DMS 273 (cell line): ENCODE data around the gene SLC25A22.

Source experiments
- DNase-seq: peaks from one replicate; lab custom pipeline; 2025; ENCODE audit not compliant: unreplicated experiment; lab: John Stamatoyannopoulos, UW

SLC25A22 gene

DNA sequence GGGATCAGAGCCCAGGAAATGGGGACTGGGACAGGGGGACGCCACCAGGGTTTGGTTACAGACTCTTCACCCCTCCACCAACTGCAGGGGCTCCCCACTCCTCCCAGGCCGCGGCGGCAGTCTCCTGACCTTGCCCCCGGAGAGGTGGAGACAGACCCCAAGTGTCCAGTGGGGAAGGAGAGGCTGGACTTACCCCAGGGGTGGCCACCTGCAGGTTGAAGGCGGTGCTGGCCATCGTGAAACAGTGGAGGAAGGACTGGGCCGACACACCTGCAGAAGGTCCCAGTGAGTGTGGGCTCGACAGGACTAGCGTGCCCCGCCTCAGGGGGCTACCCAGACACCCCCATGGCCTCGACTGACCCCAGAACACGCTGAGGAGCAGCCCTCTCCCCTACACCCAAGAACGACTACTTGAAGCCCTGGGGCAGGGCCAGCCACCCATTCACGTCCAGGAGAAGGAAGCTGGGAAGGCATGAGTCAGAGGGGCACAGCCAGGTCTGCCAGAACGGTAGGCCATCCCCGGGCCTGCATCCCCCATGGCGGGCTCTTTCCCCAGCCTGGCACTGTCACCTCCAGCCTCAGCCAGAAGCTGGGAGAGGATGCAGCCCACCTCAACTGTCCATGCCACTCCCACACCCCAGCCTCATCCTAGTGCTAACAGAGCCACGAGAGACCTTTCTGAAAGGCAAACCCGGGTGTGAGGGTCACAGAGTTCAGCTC lies 23.0 kb downstream of the SLC25A22 start:
- no peak for DNase-seq

DNA sequence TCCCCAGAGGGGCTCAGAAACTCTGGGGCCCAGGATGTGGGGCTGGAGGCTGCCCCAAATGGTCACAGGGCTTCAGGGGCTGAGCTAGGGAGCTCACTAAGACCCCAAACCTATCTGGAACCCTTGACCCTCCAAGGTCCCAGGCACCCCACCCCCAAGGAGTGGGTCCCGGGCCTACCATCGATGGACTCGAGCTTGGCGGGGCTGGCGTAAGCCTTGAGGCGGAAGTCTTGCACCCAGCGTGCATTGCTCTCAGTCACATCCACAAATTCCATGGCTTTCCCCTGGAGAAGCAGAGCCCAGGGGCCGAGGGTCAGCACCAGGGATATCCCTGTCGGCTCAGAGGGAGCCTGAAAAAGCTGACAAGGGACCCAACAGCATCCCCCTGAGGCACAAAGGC lies 24.3 kb downstream of the SLC25A22 start:
- DNase-seq: no peak

DNA sequence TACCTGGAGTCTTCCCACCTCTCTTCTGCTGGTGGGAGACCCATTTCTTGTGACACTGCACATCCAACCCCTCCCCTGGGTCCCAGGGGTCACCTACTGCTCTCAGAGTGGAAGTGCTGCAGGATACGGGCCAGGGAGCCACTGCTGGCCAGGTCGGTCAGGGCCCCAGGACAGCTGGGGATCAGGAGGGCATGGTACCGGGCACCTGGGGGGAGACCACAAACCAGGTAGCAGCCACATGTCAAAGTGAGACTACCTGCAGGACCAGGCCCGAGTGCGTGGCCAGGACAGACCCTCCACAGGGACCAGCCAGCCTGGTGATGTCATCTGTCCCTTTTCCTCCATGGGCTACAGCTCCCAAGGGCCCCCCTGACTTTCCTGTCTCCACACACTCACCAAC lies 24.7 kb downstream of the SLC25A22 start:
- DNase-seq: no peak

DNA sequence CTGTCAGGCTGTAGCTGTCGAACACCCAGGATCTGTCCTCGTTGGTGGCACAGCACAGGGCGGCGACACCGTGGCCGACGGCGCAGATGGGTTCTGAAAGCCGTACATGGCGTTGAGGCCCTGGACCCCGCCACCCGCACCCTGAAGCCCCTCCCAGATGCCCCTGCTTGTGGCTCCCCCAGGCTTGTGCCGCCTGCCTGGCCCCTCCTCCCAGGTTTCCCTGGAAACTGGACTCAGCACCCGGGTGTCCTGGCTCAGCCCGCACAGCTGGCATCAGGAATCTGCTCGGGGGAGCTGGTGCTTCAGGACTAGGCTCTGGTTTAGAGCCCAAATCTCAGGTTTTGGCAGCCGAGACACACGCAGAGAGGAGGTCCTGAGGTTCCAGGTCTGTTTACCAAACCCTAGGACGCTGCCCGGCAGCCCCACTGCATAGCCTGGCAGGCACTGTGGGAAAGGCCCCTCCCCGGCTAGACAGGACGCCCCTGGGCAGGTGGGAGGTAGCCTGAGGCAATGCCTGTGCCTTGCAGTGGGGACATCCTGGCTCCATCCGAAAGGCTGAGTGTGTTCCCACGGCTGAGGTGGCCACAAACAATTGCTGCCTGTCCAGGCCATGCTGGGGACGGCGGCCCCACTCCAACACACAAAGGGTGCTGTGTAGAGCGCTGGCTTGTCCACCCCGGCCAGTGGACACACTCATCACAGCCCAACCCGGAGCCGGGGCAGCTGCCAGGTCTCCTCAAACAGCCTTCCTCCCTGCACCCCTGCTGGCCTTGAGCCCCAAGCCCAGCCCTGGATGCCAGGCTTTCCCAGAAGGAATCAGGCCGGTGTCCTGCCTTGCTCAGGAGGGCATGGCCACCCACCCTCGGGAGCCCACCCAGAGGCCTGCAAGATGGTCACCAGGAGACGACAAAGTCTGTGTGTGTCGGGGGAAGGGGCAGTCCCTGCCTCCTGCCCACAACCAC lies 25.4 kb downstream of the SLC25A22 start:
- no peak for DNase-seq

DNA sequence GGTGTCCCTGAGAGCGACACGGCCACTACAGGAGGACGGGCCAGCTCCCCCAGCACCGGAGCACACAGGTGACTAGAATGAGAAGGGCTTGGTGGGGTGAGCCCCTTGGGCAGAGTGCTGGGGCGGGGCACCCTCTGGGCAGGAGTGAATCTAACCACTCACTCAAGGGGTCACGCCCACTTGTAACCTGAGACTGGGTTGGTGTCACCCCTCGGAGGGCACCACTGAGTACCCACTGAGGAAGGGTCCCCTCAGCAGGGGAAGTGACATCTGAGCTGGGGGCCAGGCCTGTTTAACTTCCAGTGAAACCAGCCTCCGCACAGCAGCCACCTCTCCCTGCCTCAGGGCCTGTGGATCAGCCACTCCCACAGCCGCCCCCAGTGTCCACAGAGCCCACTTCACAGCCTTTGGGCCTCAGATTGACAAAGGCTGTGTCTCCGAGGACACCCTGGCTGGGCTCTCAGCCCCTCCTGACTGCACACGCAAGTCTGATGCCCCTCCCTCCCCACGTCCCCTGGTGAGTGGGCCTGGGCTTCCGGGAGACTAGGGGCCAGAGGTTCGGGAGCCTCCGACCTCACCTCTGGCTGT lies 26.4 kb downstream of the SLC25A22 start:
- no peak for DNase-seq

DNA sequence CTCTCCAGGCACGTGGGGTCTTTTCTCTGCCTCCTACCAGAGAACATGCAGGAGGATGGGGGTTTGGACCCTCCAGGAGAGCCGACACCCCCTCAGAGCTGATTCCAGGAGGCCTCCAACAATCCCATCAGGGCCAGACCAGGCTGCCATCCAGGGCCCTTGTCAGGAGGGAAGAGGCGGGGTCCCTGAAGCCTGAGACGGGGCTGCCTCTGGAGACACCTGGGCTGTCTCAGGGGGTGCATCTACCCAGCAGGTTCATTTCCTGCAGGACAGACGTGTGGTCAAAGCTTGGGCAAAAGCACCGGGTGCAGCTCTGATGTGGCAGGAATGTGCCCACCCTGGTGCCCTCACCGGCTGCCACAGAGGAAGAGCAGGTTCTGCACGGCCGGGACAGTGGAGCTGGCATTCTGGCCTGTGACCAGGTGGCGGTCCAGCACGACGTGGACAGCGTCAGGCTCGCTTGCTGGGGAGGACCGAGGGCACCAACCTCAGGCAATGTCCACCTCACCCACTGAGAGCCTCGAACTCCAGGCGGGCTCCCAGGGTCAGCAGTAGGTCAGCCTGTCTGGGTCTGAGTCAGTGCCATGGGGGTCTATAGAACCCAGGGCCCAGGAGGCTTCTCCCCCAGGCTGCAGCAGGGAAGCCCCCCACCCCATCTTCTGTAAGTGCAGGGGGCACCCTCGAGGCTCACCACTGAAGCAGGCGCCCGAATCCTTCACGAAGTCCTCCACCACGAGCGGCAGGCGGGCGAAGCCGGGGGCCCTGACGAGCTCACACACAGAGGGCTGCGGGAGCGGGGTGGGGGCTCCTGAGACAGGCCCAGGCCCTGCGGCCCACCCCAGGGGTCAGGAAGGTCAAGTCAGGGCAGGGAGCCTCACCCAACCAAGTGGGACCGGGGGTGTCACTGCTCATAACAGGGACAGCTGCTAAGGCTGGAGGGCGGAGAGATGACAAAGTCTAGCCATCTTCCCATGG lies 27.2 kb downstream of the SLC25A22 start:
- no peak for DNase-seq

DNA sequence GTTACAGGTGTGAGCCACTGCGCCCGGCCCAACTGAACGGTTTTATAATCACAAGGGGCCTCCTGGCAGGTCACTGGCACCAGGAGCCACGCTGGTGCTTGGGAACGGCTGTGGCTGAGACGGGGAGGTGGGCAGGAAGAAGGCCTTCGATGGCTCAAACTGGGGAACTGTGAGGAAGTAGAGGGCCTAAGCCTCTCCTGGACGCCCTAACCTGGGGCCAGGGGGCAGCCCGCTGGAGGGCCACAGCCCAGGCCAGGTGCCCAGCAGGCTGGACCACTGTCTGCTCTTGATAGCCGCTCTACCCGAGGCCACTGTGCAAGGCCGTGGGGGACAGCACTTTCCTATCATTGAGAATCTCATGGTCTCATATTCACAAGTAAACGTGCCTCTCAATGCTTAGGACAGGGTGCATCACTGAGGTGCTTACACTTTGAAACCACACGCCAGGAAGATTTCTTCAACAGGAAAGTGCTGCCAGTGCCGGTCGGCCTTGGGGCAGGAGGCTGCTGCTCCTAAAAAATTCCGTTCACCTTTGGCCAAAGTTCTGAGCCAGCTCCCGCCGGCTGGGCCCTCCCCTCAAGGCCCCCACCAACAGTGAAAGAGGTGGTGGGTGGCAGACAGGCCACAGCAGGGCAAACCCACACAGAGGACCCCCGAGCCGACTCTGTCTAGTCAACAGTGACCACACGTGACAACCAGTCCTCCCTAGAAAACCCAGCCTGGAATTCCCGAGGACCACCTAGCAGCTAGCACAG lies 28.0 kb downstream of the SLC25A22 start:
- DNase-seq: no peak

DNA sequence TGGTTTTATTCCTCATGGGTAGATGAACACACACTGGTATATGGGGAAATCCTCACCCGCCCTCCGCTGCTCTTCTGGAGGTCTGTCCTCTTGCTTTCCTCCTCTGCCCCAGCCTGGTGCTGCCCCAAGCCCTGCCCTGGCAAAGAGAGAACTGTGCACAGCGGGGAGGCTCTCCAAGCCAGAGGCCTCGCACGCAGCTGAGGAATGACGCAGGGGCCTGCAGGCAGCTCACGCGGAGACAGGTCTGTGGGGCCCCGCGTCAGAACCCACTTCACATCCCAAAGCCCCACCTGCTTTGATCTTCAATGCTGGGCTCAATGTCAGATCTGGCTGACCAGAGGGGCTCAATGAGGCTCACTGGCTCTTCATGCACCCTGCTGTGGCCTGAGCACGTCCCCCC lies 30.8 kb downstream of the SLC25A22 start:
- no peak for DNase-seq

DNA sequence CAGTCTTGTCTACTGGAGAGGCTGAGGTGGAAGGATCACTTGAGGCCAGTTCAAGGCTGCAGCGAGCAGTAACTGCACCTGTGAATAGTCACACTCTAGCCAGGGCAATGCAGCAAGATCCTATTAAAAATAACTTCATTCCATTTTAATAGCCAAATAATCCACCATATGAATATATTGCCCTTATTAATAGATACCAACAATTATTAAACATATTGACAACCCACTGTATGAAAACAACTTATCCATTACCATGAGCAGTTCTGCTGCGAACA lies 31.2 kb downstream of the SLC25A22 start:
- no peak for DNase-seq

DNA sequence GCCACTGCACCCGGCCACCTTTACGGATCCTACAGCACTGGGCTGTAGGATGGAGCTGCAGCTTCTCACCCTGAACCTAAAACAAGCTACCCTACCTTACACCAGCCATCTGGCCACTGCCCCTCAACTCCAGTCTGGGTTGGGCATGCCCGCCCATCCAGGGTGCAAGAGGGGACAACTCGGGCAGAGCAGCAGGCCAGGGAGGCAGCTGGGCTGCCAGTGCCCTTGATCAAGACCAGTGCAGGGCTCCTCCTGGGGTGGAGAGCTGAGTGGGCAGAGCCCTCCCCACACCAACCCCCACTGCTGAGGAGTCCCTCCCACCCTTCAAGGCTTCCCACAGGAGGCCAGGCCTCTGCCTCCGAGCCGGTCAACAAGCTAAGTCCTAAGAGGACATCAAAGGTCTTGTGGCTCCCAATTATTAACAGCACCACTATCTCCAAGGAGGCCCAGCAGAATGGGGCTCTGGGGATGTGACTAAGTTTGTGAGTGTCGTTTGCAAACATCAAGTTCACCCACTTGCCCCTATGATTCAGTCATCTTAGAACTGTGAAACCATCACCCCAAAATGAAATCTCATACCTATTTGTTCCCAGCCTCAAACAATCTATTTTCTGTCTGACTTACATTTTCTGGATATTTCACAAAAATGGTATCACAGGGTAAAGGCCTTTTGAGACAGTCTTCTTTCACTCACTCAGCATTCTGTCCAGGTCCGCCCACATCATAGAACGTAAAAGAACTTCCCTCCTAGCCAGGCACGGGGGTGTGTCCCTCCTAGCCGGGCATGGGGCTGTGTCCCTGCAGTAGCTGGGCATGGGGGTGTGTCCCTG lies 31.8 kb downstream of the SLC25A22 start:
- DNase-seq: no peak

DNA sequence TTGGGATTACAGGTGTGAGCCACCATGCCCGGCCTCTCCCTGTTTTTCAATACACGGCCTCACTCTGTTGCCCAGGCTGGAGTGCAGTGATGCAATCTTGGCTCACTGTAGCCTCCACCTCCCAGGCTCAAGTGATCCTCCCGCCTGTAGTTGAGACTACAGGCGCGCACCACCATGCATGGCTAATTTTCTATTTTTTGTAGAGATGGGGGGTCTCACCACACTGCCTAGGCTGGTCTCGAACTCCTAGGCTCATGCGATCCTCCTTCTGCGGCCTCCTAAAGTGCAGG lies 32.3 kb downstream of the SLC25A22 start:
- DNase-seq: no peak

DNA sequence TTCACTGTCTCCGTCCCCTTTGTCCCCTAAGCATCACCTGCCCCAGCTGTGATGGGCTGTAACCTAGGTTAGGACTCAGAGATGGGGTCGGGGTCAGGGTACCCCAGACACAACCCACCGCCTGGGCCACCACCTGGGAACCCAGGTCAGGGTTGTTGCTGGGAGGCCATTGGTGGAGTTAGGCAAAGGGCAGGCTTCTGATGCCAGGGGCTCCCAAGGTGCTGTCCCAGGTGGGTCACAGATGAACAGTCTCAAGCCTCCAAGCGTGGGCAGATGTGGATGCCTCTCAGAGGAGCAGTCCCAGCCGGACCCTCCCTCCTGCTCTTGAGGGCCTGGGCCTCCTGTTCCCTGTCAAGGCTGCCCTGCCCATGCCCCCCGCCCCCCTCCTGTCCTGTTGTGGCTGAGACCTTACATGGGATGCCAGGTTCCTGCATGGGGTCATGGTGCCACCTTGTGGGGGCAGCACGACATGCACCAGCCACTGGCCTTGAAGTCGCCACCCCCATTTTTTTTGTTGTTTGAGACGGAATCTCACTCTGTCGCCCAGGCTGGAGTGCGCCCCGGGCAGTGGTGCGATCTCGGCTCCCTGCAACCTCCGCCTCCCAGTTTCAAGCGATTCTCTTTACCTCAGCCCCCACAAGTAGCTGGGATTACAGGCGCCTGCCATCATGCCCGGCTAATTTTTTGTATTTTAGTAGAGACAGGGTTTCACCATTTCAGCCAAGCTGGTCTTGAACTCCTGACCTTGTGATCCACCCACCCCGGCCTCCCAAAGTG lies 32.9 kb downstream of the SLC25A22 start:
- DNase-seq: peak; percentile 79

DNA sequence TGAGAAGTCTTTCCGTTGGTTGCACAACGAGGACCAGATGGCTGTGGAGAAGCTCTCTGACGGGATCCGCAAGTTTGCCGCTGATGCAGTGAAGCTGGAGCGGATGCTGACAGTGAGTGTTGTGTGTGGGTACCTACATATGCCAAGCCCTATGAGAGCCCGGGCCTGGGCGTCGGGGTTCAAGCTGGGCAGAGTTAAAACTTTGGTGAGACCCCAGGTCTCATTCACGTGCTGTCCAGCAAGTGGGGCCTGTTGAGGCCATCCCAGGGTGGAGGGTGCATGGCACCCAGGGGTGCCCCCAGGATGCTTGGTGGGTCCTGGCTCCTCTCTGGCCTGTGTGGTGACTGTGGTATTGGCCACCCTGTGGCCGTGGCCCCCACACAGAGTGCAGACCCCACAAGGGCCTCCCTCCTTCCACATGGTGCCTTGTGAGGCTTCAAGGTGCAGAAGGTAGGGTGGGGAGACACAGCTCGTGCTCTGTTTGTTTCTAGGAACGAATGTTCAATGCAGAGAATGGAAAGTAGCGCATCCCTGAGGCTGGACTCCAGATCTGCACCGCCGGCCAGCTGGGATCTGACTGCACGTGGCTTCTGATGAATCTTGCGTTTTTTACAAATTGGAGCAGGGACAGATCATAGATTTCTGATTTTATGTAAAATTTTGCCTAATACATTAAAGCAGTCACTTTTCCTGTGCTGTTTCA lies 33.6 kb downstream of the SLC25A22 start:
- peak; percentile 46 for DNase-seq

DNA sequence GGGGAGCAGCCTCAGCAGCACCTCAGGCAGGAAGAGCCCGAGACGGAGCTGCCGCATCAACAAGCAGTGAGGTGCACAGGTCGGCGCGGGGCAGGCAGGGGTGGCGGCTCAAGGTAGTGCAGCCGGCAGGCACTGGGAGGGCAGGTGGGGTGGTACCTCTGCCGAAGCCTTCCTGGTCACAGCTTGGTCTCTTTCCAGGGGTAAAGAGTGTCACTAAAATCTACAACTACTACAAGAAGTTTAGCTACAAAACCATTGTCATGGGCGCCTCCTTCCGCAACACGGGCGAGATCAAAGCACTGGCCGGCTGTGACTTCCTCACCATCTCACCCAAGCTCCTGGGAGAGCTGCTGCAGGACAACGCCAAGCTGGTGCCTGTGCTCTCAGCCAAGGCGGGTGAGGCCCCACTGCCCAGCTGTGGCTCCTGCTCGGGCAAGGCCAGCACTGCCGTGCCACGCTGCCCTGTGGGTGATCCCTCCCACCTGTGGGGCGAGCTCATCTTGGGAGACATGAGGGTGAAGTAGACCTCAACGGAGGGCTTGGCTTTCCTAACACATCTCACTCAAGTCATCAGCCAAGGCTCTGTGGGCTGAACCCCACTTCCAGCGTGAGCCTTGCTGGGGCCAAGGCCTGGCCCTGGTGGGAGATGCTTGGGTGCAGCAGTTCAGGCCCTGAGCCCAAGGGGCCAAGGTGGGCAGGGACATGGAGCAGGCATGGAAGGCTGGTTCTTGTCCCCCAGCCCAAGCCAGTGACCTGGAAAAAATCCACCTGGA lies 34.3 kb downstream of the SLC25A22 start:
- no peak for DNase-seq

DNA sequence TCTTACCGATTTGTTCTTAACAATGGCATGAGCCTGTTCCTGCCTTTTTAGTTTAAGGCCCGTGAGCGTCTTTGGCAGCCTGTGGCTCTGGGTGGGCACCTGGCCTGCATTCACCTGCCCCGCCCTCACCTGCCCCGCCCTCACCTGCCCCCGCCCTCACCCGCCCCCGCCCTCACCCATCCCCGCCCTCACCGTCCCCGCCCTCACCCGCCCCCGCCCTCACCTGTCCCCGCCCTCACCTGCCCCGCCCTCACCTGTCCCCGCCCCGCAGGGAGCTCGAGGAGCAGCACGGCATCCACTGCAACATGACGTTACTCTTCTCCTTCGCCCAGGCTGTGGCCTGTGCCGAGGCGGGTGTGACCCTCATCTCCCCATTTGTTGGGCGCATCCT lies 35.0 kb downstream of the SLC25A22 start:
- DNase-seq: no peak

DNA sequence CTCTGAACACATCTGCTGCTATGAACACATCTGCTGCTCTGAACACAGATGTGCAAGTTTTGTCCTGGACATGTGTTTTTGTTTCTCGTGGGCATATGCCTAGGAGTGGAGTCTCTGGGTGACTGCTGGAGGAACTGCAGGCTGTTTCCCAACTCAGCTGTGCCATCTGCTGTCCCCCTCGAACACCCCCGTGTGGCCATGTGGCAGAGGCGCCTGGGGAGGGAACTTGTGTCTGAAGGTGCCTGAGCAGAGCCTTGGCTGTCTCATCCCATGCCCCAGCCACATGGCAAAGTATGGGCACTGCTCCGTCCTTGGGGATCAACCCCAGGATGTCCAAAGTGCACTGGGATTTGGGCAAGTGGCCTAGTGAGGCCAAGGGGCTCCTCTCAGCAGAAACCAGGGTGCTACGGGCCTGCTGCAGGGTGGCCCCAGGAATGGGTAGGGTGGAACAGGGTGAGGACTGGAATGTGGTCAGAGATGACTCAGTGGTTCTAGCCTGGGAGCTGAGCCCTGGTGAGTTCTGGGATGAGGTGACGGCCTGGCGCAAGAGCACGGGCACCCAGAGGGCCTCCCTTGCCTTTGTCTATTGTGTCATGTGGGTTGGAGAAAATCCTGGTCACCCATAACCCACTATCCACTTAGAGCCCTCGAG lies 35.5 kb downstream of the SLC25A22 start:
- peak; percentile 94 for DNase-seq

DNA sequence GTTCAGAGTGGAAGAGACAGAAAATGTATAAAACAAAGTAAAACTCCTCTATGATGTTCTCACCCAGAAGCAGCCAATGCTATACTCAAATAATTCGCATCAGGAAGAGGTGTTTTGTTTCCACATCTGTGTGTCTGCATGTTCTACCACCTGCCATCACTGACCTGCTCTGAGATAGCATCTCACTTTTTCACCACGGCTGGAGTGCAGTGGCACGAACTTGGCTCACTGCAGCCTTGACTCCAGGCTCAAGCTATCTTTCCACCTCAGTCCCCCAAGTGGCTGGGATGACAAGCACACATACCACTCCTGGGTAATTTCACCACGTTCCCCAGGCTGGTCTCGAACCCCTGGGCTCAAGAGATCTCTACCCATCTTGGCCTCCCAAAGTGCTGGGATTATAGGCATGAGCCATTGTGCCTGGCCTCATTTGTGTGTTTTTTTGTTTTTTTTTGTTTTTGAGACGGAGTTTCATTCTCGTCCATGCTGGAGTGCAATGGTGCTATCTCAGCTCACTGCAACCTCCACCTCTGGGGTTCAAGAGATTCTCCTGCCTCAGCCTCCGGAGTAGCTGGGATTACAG lies 36.5 kb downstream of the SLC25A22 start:
- DNase-seq: no peak
